GM21360 (cell line): ENCODE data around the gene MOBP.

Experiments
- ATAC-seq: cut with Tn5 transposase; IDR thresholded peaks from one replicate; pipeline ENCODE4 v1.9.1; 2021; ENCODE audit warnings: mild to moderate bottlenecking, moderate library complexity; ENCODE audit not compliant: unreplicated experiment

The MOBP gene

DNA sequence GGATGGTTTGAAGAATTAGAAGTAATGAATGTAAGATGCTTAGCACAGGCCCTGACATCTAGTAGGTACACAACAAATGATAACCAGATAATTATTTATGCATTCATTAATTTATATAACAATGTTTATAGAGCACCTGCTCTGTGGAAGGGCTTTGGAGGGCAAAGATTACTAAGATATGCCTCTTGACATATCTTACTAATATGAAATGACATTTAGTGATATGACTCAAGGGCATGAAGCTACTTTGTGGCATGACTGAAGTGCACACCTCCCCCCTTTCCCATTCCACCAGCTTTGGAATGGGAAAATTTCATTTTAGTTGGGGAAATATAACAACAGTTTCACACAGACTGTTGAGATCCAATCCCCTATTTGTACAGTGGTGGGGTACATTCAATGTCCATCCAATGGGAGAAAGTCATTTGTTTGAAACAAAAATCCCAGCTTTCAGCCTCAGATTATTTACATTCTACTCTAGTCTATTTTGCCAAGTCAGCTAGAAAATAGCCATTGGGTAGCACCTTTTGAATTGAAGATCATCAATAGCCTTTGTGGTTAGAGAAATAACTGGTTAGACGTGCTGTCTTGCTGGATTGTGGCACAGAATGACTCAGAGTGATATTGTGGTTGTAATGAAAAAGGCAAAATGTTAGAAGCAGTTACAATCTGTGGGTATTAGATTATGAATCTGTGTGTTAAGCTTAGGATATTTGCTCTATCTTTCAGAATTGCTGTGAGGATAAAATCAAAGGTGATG, 72.9 kb downstream of the MOBP start:
- ATAC-seq: no peak

DNA sequence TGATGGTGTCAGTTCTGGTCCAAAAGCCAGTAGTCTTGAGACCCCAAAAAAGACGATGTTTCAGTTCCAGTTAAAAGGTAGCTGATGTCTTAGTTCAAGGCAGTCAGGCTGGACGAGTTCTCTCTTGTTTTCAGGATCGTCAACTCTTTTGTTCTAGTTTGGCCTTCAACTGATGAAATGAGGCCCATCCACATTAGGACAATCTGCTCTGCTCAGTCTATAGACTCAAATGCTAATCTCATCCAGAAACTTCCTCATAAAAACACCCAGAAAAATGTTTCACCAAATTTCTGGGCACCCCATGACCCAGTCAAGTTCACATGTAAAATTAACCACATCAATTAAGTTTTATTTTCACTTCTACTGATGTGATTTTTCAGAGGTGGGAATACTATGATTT, 74.0 kb downstream of the MOBP start:
- no peak for ATAC-seq

DNA sequence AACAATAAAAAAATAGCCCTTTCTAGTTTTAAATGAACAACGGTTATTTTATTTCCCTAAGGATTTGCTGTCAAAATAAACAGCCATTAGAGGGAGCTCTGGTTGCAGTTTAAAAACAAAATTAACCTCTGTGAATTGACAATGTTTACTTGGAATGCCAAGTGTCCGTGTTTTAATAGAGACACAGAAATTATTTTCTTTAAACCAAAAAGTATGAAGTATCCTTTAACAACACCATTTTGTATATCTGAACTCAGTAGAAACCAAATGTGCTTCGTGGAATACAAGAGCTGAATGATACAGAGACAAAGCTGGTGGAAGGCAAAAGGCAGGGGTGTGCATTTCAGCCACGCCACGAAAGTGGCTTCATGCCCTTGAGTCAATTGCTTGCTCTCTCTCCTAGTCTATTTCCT, 74.4 kb downstream of the MOBP start:
- no peak for ATAC-seq

GRCh38 chr3:39542588-39542988, 75.1 kb downstream of the MOBP start:
- no peak for ATAC-seq

GRCh38 chr3:39548282-39548681, 80.8 kb downstream of the MOBP start:
- ATAC-seq: no peak

- ATAC-seq: no peak
Measured at GRCh38 chr3:39550354-39551051, 83.0 kb downstream of the MOBP start.
